ENCODE measurements around the gene F5. TPM values are rescaled to one million over a fixed set of nuclear protein-coding genes. Genes with fewer than 3 reads are reported as not detected.

The F5 gene
- total and polyA plus RNA-seq, 10 donors, result 1.7 to 34.5 (median 7.4) TPM

DNA sequence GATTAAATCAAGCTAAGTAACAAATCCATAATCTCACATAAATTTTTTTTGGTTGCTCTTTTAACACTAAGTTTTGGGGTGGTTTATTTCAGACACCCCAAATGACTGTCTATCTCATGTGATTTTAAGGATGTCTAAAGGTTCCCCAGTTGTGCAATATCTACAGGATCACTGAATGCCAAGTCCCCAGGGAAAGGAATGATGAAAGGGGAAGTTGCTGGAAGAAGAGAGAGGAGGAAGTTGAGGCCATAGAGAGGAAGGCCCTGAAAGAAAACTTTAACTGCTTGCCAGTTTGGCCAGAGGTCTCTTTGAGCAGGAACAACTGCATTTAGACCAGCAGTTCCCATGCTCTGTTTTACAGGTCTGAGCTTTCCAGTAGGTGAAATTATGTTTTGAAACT, 73.1 kb downstream of the F5 start:
- Histone ChIP-seq H3K4me1 (peaks cover 0 to 13% (median 5%) of the 10 kb centered on the region in 6 donors), H3K4me3 (no peak overlapping the region), H3K36me3 (peaks cover 0 to 43% (median 0%) of the 10 kb centered on the region in 6 donors), H3K9me3 (no peaks in the 10 kb centered on the region), H3K27me3 (replicated peaks in 1 of 7) (no peaks in the 10 kb centered on the region), H3K27ac (no peak overlapping the region)
- intact Hi-C loops (cut with DNase I; ENCODE audit: low total_unique reads), result no loop called here
- DNase-seq, result no peak
- TF ChIP-seq POLR2AphosphoS5 (IDR thresholded peaks at IDR 0.05) (no peak), POLR2A (IDR thresholded peaks at IDR 0.05) (no peak)
- TF ChIP-seq, protein P1, sequence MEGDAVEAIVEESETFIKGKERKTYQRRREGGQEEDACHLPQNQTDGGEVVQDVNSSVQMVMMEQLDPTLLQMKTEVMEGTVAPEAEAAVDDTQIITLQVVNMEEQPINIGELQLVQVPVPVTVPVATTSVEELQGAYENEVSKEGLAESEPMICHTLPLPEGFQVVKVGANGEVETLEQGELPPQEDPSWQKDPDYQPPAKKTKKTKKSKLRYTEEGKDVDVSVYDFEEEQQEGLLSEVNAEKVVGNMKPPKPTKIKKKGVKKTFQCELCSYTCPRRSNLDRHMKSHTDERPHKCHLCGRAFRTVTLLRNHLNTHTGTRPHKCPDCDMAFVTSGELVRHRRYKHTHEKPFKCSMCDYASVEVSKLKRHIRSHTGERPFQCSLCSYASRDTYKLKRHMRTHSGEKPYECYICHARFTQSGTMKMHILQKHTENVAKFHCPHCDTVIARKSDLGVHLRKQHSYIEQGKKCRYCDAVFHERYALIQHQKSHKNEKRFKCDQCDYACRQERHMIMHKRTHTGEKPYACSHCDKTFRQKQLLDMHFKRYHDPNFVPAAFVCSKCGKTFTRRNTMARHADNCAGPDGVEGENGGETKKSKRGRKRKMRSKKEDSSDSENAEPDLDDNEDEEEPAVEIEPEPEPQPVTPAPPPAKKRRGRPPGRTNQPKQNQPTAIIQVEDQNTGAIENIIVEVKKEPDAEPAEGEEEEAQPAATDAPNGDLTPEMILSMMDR (IDR thresholded peaks at IDR 0.05 in 8 of 11, conservative IDR thresholded peaks at IDR 0.05 in 3 of 11), result no peak

DNA sequence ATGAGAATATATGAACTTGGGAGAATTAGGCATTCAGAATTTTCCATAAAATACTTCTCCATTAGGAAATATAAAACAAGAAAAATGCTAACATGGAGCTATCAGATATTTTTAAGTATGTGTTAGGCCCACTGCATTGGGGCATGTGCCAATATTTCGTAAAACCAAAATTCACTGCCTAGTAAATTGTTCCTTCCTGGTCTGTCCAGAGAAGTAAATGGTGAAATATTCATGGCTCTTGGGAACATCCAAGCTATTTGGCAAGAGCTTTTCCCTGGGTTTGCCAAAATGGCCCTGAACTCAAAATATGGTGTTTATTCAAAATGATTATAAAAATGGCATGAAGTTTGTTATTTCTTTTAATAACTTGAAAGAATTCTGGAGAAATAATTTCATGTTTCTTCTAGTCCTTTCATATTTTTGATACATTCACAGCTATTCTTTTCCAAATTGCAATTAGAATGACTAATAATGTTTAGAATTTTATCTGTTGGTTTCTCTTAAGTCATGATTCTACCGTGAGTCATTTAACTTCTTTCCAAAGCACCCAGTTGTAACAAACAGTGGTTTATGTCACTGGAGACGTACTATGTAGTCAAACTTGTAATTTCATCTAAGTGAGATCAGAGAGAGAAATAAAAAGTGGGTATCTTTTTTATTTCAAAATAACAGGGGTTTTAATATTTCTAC, 74.8 kb downstream of the F5 start:
- no peak for DNase-seq
- H3K27ac ChIP-seq, result no peak overlapping the region
- H3K27me3 ChIP-seq (replicated peaks in 1 of 7), result no peaks in the 10 kb centered on the region
- TF ChIP-seq, protein P1 (IDR thresholded peaks at IDR 0.05 in 8 of 11, conservative IDR thresholded peaks at IDR 0.05 in 3 of 11), result no peak
- no peak for TF ChIP-seq POLR2A (IDR thresholded peaks at IDR 0.05)
- TF ChIP-seq POLR2AphosphoS5 (IDR thresholded peaks at IDR 0.05), result no peak
- H3K9me3 ChIP-seq, result no peaks in the 10 kb centered on the region
- peaks cover 0 to 14% (median 5%) of the 10 kb centered on the region in 6 donors for H3K4me1 ChIP-seq
- intact Hi-C loops (cut with DNase I; ENCODE audit: low total_unique reads), result no loop called here
- H3K4me3 ChIP-seq, result no peak overlapping the region
- 67 to 85% (median 77%) methylated on average over 3 of the region's 3 CpGs for WGBS, 5 donors
- H3K36me3 ChIP-seq, result peaks cover 0 to 25% (median 0%) of the 10 kb centered on the region in 6 donors

DNA sequence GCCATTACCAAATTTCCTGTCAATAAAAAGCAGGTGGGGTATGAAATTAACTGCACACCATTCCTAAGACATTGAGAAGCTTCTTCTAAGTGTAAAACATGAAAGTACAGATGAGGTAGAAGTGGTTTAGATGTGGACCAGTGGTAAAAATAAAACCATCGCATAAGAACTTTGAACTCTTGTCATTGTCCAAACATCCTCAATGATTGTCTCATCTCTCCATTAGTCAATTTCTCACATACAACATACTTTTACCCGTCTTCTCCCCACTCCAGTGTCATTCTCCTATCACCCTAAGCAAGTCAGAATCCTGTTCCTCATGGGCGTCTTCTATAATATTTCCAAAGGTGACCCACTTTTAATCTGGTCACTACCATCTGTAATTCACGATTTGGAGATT, 76.2 kb downstream of the F5 start:
- Histone ChIP-seq H3K27me3 (replicated peaks in 1 of 7) (no peaks in the 10 kb centered on the region), H3K9me3 (no peaks in the 10 kb centered on the region), H3K36me3 (peaks cover 0 to 11% (median 0%) of the 10 kb centered on the region in 6 donors), H3K27ac (no peak overlapping the region), H3K4me1 (peaks cover 0 to 14% (median 5%) of the 10 kb centered on the region in 6 donors), H3K4me3 (no peak overlapping the region)
- TF ChIP-seq, protein P1 (IDR thresholded peaks at IDR 0.05 in 8 of 11, conservative IDR thresholded peaks at IDR 0.05 in 3 of 11), result no peak
- TF ChIP-seq POLR2AphosphoS5 (IDR thresholded peaks at IDR 0.05) (no peak), POLR2A (IDR thresholded peaks at IDR 0.05) (no peak)
- DNase-seq, result no peak
- intact Hi-C loops (cut with DNase I; ENCODE audit: low total_unique reads), result no loop called here
- 73 to 84% (median 79%) methylated on average over 4 of the region's 4 CpGs for WGBS, 5 donors

DNA sequence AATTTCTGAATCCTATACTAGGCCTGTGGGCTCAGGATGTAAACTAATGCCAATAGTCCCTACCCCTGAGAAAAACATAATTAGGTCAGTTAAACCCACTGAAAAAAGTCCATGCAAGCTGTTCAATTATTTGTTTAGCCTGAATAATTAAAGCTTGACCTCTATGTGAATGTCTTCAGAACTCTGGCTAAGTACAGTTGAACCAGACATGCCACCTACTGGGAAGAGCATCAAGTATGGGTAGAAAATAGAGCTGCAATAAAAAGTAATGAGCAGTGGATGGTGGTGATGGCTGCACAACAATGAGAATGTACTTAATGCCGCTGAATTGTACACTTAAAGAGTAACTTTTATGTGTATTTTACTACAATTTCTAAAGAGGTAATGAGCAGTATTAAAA, 76.9 kb downstream of the F5 start:
- intact Hi-C loops (cut with DNase I; ENCODE audit: low total_unique reads), result no loop called here

More for the DNA sequence above, 76.9 kb downstream of the F5 start:
- Histone ChIP-seq H3K9me3 (no peaks in the 10 kb centered on the region), H3K27ac (no peak overlapping the region), H3K4me1 (peaks cover 0 to 14% (median 5%) of the 10 kb centered on the region in 6 donors), H3K4me3 (no peak overlapping the region), H3K36me3 (peaks cover 0 to 4% (median 0%) of the 10 kb centered on the region in 6 donors), H3K27me3 (replicated peaks in 1 of 7) (no peaks in the 10 kb centered on the region)
- TF ChIP-seq, protein P1 (IDR thresholded peaks at IDR 0.05 in 8 of 11, conservative IDR thresholded peaks at IDR 0.05 in 3 of 11), result no peak
- no peak for TF ChIP-seq POLR2AphosphoS5 (IDR thresholded peaks at IDR 0.05)
- no peak for TF ChIP-seq POLR2A (IDR thresholded peaks at IDR 0.05)
- DNase-seq, result no peak
- WGBS, 5 donors, result 91 to 97% (median 93%) methylated on average over 1 of the region's 1 CpG

Measured in spleen (tissue), 11 donors.